H1 (cell line): ENCODE data around the gene LMX1A.

Experiments
- CEBPB ChIP-seq: IDR thresholded peaks from 2 replicates; pipeline ENCODE4 v1.6.1; 2012; ENCODE audit warnings: low read depth, low read length
- CTCF ChIP-seq, 3 experiments: IDR thresholded peaks; 1 replicate in 2 of 3; 2 replicates in 1 of 3; pipeline versions ENCODE4 v1.5.1 to v1.6.1; 2011; ENCODE audit warnings: low read length in 3 of 3, mild to moderate bottlenecking in 3 of 3, inconsistent platforms in 2 of 3, low read depth in 1 of 3, moderate library complexity in 1 of 3; ENCODE audit not compliant: insufficient read depth in 1 of 3; ENCODE audit errors: control extremely low read depth in 1 of 3
- EGR1 ChIP-seq: IDR thresholded peaks from 2 replicates; pipeline ENCODE4 v1.6.1; 2011; ENCODE audit warnings: low read depth, low read length, borderline replicate concordance
- EP300 ChIP-seq, 2 experiments: IDR thresholded peaks; 1 replicate in 1 of 2; 2 replicates in 1 of 2; pipeline ENCODE4 v1.6.1; 2011 to 2012; ENCODE audit warnings: low read depth in 2 of 2, low read length in 2 of 2, mild to moderate bottlenecking in 2 of 2, borderline replicate concordance in 1 of 2, inconsistent platforms in 1 of 2, moderate library complexity in 1 of 2
- EZH2 ChIP-seq: fragments of 200-600 bp; sonication (generic); IDR thresholded peaks from 2 replicates; pipeline ENCODE4 v1.7.1; 2012; ENCODE audit warnings: low read depth, mild to moderate bottlenecking, moderate library complexity, low read length, inconsistent platforms; ENCODE audit not compliant: severe bottlenecking
- GABPA ChIP-seq: IDR thresholded peaks from 2 replicates; pipeline ENCODE4 v1.6.1; 2011; ENCODE audit warnings: mild to moderate bottlenecking, low read length, moderate library complexity, borderline replicate concordance; ENCODE audit not compliant: insufficient read depth
- MAX ChIP-seq: IDR thresholded peaks from 2 replicates; pipeline ENCODE4 v1.6.1; 2012; ENCODE audit warnings: inconsistent platforms
- POLR2AphosphoS5 ChIP-seq: IDR thresholded peaks from 2 replicates; pipeline ENCODE4 v1.6.1; 2011; ENCODE audit warnings: low read depth, low read length
- RAD21 ChIP-seq, 2 experiments: IDR thresholded peaks in 1 of 2; conservative IDR thresholded peaks in 1 of 2; 2 replicates each; pipeline ENCODE4 v1.6.1; 2011; ENCODE audit warnings: low read depth in 2 of 2, low read length in 2 of 2, improper control_type of control experiment in 1 of 2, inconsistent platforms in 1 of 2, mild to moderate bottlenecking in 1 of 2, moderate library complexity in 1 of 2
- RBBP5 ChIP-seq: IDR thresholded peaks from 2 replicates; pipeline ENCODE4 v1.7.1; 2012; ENCODE audit warnings: low read depth, mild to moderate bottlenecking, inconsistent platforms, low read length, moderate library complexity, borderline replicate concordance
- SIN3A ChIP-seq, 2 experiments: IDR thresholded peaks in 1 of 2; conservative IDR thresholded peaks in 1 of 2; 2 replicates each; pipeline ENCODE4 v1.6.1; 2011 to 2012; ENCODE audit warnings: low read length in 2 of 2, improper control_type of control experiment in 1 of 2, low read depth in 1 of 2, mild to moderate bottlenecking in 1 of 2
- SUZ12 ChIP-seq: fragments of 200-600 bp; sonication (generic); IDR thresholded peaks from 2 replicates; pipeline ENCODE4 v1.6.1; 2012; ENCODE audit warnings: mild to moderate bottlenecking, inconsistent platforms, low read length, moderate library complexity, mixed read lengths
- TAF1 ChIP-seq: IDR thresholded peaks from 2 replicates; pipeline ENCODE4 v1.6.1; 2011; ENCODE audit warnings: mild to moderate bottlenecking, low read depth, low read length

- TF ChIP-seq RBBP5 (no peak), CTCF (IDR thresholded peaks at IDR 0.05; ENCODE audit: control extremely low read depth in 1 of 3, insufficient read depth in 1 of 3, low read depth in 1 of 3, low read length in 3 of 3) (no peak), SIN3A (conservative IDR thresholded peaks at IDR 0.05 in 1 of 2, IDR thresholded peaks at IDR 0.05 in 1 of 2; ENCODE audit: low read depth in 1 of 2, low read length in 2 of 2) (peak; percentile 54 to 64; a peak in 1 of 4 replicates), TAF1 (no peak), POLR2AphosphoS5 (no peak), MAX (no peak), GABPA (no peak), EGR1 (no peak), EP300 (IDR thresholded peaks at IDR 0.05; ENCODE audit: borderline replicate concordance in 1 of 2, low read depth in 2 of 2, low read length in 2 of 2) (no peak), SUZ12 (no peak), RAD21 (IDR thresholded peaks at IDR 0.05 in 1 of 2, conservative IDR thresholded peaks at IDR 0.05 in 1 of 2; ENCODE audit: low read depth in 2 of 2, low read length in 2 of 2) (no peak), CEBPB (no peak), EZH2 (no peak)
Measured at GRCh38 chr1:165228676-165229075, 127.8 kb downstream of the LMX1A start.
